Measurements from ENCODE around the gene RUNX1. TPM values are rescaled to one million over a fixed set of nuclear protein-coding genes. Genes with fewer than 3 reads are reported as not detected.

The RUNX1 gene
- total and polyA plus RNA-seq, 10 of the 15 experiments (the other 5 are each of a cell fraction or from before 2014, with no cell fraction given) = 0.90 to 15.2 (median 4.1) TPM

DNA sequence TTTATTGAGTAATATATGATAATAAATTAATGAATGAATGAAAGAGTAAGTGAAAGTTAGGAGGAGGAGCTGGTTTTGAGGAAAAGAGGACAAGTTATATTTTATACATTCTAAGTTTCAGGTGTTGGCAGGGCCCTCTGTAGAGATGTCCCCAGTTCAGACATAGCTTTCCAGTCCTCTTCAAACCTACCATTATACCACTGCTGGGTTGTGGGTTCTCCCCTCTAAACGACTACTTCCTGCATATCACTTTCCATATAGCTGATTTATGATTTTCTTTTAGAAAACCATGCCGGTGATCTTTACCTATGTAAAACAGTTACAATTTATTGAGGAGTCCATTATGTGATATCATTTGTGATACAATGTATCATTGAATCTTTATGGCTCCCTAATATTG is 116.9 kb downstream of the RUNX1 start:
- no TSS peak for BruUV-seq (replicated peaks)
- intact Hi-C loops (cut with micrococcal nuclease; ENCODE audit: unreplicated experiment) = no loop called here

More for the DNA sequence above, 116.9 kb downstream of the RUNX1 start:
- Histone ChIP-seq H3K4me1 (ENCODE audit: control insufficient read depth, insufficient read depth, low read length) (peaks cover 5% of the 10 kb centered on the region), H3K4me3 (no peak overlapping the region), H4K20me1 (ENCODE audit: control insufficient read depth, insufficient read depth) (no peaks in the 10 kb centered on the region), H3K79me2 (ENCODE audit: control insufficient read depth, insufficient read depth, low read length) (no peaks in the 10 kb centered on the region), H3K4me2 (ENCODE audit: control insufficient read depth, insufficient read depth) (no peak overlapping the region), H3K9me3 (replicated peaks; ENCODE audit: control insufficient read depth, insufficient read depth, low read length) (no peaks in the 10 kb centered on the region), H3K9ac (ENCODE audit: control insufficient read depth, insufficient read depth, low read length) (no peak overlapping the region), H2AFZ (ENCODE audit: control insufficient read depth, low read depth, low read length) (no peak overlapping the region), H3K27me3 (replicated peaks in 1 of 2; ENCODE audit: control insufficient read depth in 2 of 2, insufficient read depth in 2 of 2, low read length in 1 of 2) (no peaks in the 10 kb centered on the region), H3K27ac (ENCODE audit: control insufficient read depth, insufficient read depth) (no peak overlapping the region), H3K36me3 (ENCODE audit: control insufficient read depth in 2 of 2, insufficient read depth in 2 of 2, low read length in 1 of 2) (no peaks in the 10 kb centered on the region)
- ChIA-PET RAD21 (ENCODE audit: unreplicated experiment) (no interaction called here), CTCF (no interaction called here), SMC1A (ENCODE audit: uncharacterized antibody, unreplicated experiment) (no interaction called here), POLR2A (no interaction called here)
- WGBS (ENCODE audit: insufficient coverage, insufficient replicate concordance, low lambda C conversion rate, missing lambda C conversion rate) = 54% methylated on average over 2 of the region's 2 CpGs
- in situ Hi-C loops (cut with MboI) = no loop called here
- FAIRE-seq = no peak
- DNase-seq (ENCODE audit: low read depth, low spot score) = no peak
- TF ChIP-seq, protein P1, sequence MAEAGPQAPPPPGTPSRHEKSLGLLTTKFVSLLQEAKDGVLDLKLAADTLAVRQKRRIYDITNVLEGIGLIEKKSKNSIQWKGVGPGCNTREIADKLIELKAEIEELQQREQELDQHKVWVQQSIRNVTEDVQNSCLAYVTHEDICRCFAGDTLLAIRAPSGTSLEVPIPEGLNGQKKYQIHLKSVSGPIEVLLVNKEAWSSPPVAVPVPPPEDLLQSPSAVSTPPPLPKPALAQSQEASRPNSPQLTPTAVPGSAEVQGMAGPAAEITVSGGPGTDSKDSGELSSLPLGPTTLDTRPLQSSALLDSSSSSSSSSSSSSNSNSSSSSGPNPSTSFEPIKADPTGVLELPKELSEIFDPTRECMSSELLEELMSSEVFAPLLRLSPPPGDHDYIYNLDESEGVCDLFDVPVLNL (IDR thresholded peaks at IDR 0.05; ENCODE audit: low read depth, low read length) = no peak
- TF ChIP-seq POLR2A (IDR thresholded peaks at IDR 0.05; ENCODE audit: low read depth, low read length) (no peak), NFIC (IDR thresholded peaks at IDR 0.05; ENCODE audit: low read depth, low read length) (no peak), FOXK2 (IDR thresholded peaks at IDR 0.05) (no peak), SREBF2 (IDR thresholded peaks at IDR 0.05; ENCODE audit: low read length) (no peak)
- TF ChIP-seq, protein P2, sequence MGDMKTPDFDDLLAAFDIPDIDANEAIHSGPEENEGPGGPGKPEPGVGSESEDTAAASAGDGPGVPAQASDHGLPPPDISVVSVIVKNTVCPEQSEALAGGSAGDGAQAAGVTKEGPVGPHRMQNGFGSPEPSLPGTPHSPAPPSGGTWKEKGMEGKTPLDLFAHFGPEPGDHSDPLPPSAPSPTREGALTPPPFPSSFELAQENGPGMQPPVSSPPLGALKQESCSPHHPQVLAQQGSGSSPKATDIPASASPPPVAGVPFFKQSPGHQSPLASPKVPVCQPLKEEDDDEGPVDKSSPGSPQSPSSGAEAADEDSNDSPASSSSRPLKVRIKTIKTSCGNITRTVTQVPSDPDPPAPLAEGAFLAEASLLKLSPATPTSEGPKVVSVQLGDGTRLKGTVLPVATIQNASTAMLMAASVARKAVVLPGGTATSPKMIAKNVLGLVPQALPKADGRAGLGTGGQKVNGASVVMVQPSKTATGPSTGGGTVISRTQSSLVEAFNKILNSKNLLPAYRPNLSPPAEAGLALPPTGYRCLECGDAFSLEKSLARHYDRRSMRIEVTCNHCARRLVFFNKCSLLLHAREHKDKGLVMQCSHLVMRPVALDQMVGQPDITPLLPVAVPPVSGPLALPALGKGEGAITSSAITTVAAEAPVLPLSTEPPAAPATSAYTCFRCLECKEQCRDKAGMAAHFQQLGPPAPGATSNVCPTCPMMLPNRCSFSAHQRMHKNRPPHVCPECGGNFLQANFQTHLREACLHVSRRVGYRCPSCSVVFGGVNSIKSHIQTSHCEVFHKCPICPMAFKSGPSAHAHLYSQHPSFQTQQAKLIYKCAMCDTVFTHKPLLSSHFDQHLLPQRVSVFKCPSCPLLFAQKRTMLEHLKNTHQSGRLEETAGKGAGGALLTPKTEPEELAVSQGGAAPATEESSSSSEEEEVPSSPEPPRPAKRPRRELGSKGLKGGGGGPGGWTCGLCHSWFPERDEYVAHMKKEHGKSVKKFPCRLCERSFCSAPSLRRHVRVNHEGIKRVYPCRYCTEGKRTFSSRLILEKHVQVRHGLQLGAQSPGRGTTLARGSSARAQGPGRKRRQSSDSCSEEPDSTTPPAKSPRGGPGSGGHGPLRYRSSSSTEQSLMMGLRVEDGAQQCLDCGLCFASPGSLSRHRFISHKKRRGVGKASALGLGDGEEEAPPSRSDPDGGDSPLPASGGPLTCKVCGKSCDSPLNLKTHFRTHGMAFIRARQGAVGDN (IDR thresholded peaks at IDR 0.05) = no peak
- no peak for ATAC-seq

All from GM12878 (cell line).